NCI-H82 treated with DMSO at 0.1 percent for 48 hours (cell line): Measurements from ENCODE around the gene ERH.
"Not testable (repeated sequence)": the region's sequence is repeated elsewhere in the genome, so short reads cannot be mapped to it uniquely, and the experiment has no call there.

ENCODE experiments used
- DNase-seq: peaks from one replicate; lab custom pipeline; 2025; ENCODE audit not compliant: unreplicated experiment; lab: John Stamatoyannopoulos, UW

Gene ERH

DNA sequence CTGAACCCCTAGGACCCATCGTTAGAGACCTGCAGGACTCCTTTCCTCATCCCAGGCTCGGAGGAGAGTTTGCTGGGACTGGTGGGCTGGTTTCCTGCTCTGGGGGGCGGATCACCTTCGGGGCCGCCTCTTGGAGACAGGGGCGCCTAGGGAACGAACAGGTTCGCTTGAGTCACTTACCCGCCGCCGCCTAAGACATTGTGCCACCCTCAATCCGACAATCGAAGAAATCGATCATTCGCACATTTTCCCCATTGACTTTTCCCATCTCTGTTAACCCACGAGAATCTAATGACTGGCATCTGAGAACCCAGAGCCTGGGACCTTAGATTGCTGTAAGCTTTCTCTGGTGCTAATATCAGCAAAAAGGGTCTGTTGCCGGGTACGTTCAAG lies 715 bp upstream of the ERH start:
- DNase-seq: no peak

GRCh38 chr14:69395929-69396328 lies 2.2 kb downstream of the ERH start:
- no peak for DNase-seq

GRCh38 chr14:69392481-69392880 lies 5.6 kb downstream of the ERH start:
- DNase-seq: no peak

DNA sequence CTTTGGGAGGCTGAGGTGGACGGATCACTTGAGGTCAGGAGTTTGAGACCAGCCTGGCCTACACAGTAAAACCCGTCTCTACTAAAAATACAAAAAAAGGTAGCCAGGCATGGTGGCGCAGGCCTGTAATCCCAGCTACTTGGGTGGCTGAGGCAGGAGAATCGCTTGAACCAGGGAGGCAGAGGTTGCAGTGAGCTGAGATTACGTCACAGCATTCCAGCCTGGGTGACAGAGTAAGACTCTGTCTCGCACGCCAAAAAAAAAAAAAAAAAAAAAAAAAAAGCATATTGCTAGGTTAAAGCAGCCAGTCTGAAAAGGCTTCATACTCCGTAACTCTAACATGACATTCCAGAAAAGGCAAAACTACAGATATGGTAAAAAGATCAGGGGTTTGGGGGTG lies 6.7 kb downstream of the ERH start:
- DNase-seq: not testable (repeated sequence)

- no peak for DNase-seq
Observed at GRCh38 chr14:69387311-69387710, 10.8 kb downstream of the ERH start.

DNA sequence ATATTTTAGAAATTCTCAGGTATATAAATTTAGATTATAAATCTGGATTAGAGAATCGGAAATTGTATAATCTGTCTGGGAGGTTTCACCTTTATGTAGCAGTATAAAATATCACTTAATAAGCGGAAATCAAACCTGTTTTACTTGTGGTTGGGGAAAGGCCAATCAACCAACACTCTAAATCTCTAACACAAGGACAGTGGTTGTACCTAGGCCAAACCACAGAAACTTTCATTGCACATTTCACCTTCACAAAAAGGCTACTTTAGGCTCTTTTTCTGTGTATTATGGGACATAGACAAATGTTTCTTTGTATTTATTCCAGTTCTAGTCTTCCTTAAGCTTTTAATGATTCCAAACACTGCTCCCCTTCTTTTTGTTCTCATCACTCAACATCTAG lies 19.8 kb downstream of the ERH start:
- DNase-seq: no peak

GRCh38 chr14:69376439-69376838 lies 21.7 kb downstream of the ERH start:
- DNase-seq: no peak

DNA sequence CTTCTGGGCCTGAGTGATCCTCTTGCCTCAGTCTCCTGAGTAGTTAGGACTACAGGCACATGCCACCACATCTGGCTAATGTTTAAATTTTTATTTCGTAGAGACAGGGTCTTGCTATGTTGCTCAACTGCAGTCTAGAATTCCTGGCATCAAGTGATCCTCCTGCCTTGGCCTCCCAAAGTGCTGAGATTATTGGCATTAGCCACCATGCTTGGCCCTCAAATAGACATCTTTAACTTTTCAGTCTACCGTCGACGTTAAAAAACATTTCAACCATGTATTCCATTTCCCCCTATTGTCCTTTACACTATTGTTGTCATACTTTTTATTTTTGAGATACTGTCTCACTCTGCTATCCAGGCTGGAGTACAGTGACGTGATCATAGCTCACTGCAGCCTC lies 22.4 kb downstream of the ERH start:
- DNase-seq: no peak

DNA sequence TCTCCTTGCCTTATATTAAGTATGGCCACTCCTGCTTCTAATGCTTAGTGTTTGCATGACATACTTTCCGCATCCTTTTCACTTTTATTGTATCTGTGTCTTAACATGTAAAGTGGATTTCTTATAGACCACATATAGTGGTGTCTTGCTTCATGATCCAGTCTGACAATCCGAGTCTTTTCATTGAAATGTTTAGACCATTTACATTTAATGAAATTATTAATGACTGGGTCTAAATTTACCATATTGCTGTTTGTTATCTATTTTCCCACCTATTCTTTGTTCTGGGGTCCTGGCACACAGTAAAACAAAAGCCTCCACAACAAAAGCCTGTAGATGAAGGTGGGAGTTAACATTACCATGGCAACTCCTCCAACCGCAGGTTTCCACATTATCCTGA lies 22.9 kb downstream of the ERH start:
- no peak for DNase-seq

- DNase-seq: no peak
Observed at GRCh38 chr14:69374235-69374634, 23.9 kb downstream of the ERH start.

DNA sequence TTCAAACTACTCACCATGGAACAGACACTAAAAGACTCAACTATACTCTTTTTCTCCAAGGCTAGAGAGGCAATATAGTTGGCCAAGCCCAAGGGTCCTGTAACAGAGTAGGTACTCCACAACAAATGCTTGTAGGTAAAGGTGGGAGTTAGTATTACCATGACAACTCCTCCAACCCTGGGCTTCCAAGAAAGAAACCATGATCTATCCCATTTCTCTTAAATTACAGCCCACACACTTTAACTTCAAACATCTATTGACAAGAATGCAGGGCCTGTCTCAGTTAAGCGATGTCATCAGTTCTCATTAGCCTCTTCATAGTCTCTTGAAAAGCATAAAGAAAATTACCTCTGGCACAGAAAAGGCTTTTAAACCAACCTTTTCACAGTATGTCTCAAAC lies 25.0 kb downstream of the ERH start:
- DNase-seq: no peak

GRCh38 chr14:69372146-69372545 lies 26.0 kb downstream of the ERH start:
- DNase-seq: no peak

DNA sequence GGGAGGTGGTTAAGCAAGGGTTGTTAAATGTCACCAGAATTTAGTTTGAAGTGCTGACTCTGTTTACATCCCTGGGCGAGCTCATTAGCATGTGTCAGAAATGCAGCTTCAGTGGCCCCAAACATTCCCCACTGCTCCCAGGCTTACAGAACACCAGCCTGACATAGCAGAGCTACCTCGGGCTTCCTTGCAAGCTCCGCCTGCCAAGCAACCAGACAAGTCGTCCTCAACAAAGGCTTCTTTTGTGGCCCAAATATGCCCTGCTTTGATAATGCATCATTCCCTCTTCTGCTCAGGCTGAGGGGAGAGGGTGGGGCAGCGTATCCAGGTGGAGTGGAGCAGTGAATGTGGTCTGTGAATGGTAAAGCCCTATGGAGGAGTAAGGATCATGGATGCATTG lies 28.0 kb downstream of the ERH start:
- no peak for DNase-seq

GRCh38 chr14:69368381-69368780 lies 29.7 kb downstream of the ERH start:
- no peak for DNase-seq

DNA sequence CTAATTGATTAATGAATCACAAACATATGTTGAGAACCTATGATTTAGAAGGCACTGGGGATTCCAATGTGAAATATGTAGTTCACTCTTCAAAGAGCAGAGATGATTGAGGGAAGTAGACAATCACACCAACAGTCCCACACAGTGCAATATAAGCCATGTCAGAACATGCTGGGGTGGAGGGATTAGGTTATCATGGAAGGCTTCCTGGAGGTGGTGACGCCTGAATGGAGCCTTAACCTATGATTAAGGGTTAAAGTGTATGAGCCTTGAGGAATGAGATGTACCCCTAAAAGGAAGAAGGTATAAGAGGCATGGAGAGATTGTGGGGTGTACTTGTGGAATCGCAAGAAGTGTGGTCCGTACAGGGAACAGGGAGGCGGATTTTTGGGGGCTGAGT lies 31.3 kb downstream of the ERH start:
- DNase-seq: no peak

DNA sequence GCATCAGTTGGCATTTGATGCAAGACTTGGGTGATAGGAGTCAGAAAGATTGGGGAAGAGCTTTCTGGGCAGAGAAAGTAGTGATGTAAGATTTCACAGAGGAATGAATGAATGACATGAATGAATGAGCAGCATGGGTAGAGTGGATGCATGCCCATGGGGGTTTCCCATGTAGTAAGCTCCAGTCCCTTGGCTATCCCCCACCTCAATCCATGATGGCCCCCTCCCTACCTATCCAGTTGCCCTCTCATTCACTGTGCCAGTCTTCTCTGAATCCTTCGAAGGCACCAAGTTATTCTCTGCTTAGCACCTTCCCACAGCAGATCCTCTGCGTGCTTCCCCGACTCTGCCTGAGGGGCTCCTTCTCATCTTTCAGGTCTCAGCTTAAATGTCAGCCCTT lies 32.0 kb downstream of the ERH start:
- DNase-seq: no peak

- DNase-seq: no peak
Observed at GRCh38 chr14:69364378-69364777, 33.7 kb downstream of the ERH start.

DNA sequence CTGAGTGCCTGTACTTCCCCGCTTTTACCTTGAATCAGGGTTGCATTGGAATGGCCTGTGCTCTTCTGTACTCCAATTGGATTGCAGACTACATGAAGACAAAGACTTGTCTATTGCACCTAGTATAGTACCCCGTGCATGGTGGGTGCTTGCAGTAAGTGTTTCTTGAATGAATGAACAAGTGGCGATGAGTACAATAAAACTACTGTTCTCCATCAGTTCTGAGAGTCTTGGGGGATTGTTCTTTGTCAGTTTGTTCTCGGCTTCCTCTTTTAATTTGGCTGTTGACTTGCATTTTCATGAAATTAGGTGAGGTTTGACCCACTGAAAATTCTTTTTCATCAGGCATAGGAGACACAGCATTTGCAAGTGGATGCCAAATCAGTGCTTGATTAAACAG lies 34.1 kb downstream of the ERH start:
- no peak for DNase-seq

DNA sequence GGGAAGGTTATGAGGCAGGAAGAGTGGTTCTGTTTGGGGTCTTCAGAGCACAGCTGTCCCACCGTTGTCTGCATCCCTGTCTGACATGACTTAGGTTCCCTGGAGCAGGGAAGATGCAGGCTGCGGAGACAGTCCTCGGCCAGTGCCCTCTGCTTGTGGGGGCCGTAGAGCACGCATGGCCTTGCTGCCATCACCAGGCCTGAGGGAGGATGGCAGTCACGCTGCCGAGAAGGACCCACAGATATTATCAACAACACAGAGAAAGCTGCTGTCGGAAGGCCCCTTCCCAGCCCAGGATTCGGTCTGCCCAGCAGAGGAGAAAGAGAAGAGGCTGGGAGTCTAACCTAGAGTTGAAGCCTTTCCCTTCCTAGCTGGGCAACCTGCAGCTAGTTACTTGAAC lies 35.0 kb downstream of the ERH start:
- no peak for DNase-seq

DNA sequence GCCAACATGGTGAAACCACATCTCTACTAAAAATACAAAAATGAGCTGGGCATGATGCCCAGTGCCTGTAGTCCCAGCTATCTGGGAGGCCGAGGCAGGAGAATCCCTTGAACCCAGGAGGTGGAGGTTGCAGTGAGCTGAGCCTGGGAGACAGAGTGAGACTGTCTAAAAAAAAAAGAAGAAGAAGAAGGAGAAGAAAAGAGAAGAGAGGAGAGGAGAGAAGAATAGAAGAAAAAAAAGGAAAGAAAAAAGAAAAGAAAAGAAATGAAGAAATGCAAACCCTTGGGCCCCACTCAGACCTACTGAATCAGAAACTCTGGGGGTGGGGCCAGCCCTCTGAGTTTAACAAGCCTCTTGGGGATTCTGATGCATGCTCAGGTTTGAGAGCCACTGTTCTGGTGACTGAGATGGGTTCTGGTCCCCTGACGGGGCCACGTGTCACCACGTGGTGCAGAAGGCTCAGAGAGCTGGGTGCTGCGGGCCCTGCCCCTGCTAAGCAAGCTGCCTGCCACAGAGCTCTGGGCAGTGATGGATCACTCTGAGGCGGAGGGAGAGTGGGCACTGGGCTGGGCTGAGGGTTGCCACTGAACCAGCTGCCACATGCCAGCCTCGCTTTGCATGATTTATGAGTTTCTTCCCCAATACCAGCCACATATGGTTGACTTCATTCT lies 37.5 kb downstream of the ERH start:
- no peak for DNase-seq

DNA sequence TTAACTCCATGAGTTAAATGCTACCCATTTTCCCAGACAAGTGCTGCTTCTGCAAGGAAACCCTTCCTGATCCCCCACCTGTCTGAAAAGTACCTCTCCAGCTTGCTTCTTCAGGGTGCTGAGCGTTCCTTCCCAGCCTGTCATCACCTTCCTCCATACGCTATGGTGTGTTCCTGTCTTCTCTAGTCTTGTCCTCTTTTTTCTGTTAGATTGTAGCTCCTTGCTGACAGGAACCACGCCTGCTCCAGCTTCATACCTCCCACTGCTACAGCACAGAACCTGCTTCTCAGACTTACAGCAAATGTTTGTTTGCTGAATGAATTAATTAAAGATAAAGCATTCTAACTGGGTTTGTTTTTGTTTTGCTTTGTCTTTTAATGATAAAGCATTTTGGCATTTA lies 39.1 kb downstream of the ERH start:
- no peak for DNase-seq

DNA sequence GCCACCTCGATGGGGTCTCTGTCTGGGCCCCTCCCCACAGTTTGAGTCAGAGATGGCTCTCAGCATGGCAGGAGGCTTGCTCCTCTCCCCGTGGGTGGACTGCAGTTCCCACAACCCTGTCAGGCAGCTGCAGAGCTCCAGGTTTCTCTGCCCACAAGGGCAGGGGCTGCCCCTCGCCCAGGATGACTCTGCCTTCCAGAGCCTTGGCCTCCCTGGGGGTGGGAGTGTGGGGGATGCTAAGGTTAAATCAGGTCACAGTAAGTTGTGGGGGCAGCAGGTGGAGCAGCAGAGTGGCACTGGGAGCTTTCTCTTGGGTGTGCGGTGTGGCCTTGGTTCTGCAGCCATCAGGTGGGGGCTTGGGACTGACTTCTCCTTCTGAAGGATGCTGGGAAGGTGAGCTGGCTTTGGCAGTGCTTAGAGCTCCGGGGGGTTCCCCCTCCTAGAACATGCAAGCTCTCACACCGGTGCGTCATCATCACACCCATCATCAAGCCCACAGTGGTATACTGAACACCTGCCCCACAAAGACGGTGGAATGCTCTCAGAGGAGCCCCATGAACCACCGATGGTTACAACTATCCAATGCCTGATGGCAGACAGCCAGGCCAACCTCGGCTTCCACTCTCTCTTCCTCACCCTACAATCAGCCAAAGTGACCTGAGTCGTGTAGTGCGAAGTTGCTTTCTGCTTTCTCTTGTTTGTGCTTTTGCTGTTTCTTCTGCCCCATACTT lies 39.7 kb downstream of the ERH start:
- no peak for DNase-seq
